Skin of body (tissue), 2 donors: ENCODE results near the gene SNORC. TPM values are rescaled to one million over a fixed set of nuclear protein-coding genes. Genes with fewer than 3 reads are reported as not detected.
A peak's percentile ranks its signal among the peaks of the same experiment; 100 is the strongest.
"Not testable (repeated sequence)": the region's sequence is repeated elsewhere in the genome, so short reads cannot be mapped to it uniquely, and the experiment has no call there.

Experiments
- DNase-seq: peaks from one replicate; lab custom pipeline; 2025; lab: John Stamatoyannopoulos, UW
- total RNA-seq: library from RNA; depleted of rRNA; stranded (reverse); fragments of >200 nt; gene quantifications from one replicate; pipeline ENCODE4 v1.2.3, GENCODE V29; 2014

SNORC gene
- total RNA-seq, 1 donor from 2014 or later: 0.30 TPM

DNA sequence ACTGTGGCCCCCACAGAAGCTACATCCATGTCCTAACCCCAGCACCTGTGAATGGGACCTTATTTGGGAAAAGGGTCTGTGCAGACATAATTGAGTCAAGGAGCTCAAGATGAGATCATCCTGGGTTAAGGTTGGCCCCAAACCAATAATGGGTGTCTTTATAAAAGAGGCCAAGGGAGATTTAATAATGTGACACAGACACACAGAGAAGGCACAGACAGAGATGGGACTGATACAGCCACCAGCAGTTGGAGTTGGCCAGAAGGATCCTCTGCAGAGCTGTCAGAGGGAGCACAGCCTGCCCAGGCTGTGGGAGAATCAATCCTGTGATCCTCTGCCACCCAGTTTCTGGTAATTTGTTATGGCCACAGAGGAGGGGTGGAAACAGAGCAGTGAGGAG lies 26.0 kb downstream of the SNORC start:
- no peak for DNase-seq

DNA sequence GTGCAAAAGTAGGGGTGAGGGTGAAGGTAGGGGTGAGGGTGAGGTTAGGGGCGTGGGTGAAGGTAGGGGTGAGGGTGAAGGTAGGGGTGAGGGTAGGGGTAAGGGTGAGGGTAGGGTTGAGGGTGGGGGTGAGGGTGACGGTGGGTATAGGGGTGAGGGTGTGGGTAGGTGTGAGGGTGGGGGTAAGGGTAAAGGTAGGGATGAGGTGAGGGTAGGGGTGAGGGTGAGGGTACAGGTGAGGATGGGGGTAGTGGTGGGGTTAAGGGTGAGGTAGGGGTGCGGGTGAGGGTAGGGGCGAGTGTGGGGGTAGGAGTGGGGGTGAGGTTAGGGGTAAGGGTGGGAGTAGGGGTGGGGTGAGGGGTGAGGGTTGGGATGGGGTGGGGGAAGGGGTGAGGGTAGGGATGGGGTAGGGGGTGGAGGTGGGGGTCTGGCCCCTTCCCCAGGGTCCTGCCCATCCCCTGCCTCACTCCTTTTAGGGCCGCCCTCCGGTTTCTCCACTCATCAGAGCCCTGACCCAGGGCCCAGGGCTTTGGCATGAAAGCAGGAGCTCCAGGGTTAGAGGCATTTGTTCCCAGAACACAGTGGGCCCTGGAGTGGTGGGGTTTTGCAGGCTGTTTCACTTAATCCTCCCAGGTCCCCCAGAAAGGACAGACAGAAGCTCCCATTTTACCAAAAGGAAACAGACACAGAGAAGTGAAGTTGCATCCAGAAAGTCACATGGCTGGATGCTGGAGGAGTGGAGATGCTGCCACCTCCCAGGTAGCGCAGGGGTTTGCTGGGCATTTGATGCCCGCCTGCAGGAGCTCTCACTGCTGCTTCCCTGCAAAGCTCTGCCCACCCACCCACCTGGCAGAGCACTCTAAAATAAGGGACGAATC lies 26.9 kb downstream of the SNORC start:
- DNase-seq: no peak

DNA sequence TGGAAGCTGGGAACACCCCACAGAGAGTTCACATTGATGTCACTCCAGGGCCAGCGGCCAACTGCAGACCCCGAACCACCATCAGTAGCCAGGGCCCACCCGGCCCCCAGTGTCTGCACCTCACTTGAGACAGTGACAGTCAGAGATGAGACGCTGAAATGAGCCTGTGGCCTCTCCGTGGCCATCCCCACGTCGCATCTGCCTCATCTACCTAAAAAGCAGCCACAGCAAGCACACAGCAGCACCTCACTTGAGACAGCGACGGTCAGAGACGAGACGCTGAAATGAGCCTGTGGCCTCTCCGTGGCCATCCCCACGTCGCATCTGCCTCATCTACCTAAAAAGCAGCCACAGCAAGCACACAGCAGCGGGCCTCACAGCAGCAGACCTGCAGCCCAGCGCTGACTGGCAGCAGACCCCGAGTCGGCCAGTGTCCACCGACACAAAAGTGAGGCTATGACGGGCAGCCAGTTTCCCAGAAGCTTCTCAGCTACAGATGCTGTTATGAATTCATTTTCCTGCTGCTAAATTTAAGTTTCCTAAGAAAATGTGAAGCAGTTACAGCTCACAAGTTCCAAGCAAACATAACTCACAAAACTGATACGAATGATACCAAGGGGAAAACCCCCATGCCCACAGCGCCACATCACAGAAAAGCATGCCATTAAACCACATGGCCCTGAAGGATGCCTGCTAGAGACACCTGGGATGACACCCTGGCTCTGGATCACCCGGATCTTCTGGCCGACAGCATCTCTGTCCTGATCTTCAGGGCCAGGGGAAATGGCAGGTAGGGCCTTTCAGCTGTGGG lies 27.7 kb downstream of the SNORC start:
- DNase-seq: no peak

DNA sequence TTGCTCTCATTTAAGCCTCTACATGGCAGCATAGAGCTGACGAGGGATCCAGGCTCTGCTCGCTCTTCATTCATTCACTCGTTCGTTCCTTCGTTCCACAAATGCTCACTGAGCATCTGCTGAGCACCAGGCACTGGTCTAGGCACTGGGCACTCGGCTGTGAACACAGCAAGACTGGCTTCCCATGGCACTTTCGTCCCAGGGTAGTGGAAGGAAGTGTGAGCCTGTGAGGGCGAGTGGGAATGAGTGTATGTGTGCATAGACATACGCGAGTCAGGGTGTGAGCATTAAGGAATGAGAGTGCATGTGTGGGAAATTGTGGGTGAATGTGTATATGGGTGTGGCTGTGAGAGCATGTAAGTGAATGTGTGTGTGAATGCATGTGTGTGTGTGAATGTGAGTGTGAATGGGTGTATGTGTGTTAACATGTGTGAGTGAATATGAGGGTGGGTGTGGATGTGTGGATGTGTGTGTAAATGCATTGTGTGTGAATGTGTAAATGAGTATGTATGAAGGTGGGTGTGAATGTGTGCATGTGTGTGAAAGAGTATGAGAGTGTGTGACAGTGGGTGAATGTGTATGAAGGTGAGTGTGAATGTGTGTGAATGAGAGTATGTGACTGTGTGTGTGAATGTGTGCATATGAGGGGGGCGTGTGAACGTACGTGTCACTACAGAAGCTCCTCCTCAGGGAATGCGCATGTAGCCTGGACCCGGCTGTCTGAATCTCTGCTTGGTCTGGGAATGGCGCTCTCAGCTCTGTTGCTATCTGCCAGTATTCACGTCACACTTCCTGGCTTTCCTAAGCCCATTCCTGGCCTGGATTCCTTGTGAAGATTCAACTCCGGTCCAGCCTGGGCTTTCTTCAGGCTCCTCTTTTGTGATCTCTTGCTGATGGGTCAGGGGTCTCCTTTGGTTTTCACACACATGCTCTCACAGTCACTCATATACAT lies 28.8 kb downstream of the SNORC start:
- DNase-seq: no peak

- DNase-seq: no peak
Observed at GRCh38 chr2:232900811-232901735, 31.0 kb downstream of the SNORC start.

GRCh38 chr2:232901736-232902578 lies 31.9 kb downstream of the SNORC start:
- DNase-seq: no peak

DNA sequence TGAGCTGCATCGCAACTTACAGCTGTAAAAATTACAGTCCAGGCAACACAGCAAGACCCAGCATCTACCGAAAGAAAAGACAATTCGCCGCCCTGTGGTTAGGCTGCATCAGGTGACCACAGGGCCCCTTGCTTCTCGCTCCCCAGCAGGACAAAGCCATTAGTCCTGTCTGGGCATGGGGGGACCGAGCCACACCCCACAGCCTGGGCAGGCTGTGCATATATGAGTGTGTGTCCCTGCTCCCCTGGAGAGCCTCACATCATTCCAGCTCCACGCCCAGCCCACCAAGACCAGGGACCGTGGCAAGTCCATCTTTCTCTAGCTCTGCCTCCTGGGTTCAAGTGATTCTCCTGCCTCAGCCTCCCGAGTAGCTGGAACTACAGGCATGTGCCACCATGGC lies 33.9 kb downstream of the SNORC start:
- no peak for DNase-seq

DNA sequence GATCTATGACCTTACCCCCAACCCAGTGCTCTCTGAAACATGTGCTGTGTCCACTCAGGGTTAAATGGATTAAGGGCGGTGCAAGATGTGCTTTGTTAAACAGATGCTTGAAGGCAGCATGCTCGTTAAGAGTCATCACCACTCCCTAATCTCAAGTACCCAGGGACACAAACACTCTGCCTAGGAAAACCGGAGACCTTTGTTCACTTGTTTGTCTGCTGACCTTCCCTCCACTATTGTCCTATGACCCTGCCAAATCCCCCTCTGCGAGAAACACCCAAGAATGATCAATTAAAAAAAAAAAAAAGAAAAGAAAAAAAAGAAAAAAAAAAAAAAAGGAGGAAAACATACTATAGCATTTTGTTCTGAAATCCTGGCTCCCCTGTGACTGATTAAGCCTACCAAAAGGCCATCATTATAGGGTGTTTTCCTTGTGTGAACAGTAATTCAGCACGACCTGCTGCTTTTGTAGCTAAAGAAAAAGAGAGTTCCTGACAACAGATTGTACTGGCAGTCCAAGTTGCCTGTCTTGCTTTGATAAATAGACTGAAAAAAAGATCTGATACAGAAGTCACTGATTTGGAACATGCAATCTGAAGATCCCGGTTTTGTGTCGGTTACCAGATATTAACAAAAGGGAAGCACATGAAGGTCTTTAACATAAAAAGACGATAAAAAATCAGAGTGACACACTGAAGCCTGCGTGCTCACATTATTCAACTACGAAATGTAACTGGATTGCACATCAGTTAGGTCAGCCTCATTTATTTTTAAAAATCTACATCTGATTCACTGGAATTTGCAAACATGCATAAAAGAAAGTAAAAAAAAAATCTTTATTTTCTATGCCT lies 37.0 kb downstream of the SNORC start:
- DNase-seq: not testable (repeated sequence)

GRCh38 chr2:232907718-232908085 lies 37.6 kb downstream of the SNORC start:
- not testable (repeated sequence) for DNase-seq

- no peak for DNase-seq
Observed at GRCh38 chr2:232908695-232909094, 38.6 kb downstream of the SNORC start.

GRCh38 chr2:232910376-232910775 lies 40.3 kb downstream of the SNORC start:
- DNase-seq: no peak

DNA sequence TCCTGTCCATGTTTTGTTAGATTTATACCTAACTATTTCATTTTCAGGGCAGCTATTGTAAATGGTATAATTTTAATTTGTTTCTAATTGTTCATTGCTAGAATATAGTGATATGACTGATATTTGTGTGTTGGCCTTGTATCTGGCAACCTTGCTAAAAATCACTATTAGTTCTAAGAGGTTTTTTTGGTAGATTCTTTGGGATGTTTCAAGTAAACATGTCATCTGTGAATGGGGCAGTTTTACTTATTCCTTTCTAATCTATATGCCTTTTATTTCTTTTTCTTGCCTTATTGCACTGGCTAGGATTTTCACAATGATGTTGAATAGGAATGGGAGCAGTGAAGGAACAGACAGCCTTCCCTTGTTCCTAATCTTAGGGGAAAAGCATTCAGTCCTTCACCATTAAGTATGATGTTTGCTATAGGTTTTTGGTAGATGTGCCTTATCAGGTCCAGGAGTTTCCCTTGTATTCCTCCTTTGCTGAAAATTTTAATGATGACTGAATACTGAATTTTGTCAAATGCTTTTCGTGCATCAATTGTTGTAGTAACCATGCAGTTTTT lies 41.7 kb downstream of the SNORC start:
- no peak for DNase-seq

- DNase-seq: no peak
Observed at GRCh38 chr2:232913903-232914302, 43.8 kb downstream of the SNORC start.

DNA sequence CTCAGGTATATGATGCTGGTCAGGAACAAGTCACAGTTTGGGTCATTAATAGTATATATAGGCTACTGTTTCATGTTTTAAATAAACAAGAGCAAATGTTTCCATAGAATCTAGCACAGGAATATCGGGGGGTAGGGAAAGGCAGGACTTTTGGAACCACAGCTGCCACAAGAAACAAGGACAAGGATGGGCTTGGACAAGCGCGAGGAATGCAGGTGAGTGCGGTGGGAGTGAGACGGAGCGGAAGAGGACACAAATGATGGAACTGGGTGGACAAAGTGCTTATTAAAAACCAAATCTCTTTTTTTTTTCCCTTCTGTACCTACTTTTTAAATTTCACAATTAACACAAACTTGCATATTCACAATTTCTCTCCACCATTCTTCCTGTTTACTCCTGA lies 49.1 kb downstream of the SNORC start:
- DNase-seq: no peak

DNA sequence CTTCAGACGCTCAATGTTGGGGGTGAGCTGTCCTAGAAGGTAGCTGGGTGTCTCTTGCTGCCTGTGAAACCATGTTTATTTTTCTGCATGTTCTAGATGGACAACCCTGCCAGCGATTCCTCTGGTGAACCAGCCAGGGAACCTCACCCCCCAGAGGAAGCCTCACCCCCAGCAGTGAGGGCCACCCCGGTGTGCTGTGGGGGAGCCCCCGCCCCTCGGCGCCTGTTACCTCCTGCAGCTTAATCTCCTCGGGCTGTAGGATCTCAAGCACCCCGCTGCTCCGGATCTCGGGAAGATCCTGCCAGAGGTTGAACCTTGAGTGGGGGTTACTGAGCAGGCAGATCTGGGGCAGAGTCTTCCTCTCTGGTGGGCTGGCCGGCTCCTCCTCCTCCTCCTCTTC lies 50.0 kb downstream of the SNORC start:
- DNase-seq: no peak

DNA sequence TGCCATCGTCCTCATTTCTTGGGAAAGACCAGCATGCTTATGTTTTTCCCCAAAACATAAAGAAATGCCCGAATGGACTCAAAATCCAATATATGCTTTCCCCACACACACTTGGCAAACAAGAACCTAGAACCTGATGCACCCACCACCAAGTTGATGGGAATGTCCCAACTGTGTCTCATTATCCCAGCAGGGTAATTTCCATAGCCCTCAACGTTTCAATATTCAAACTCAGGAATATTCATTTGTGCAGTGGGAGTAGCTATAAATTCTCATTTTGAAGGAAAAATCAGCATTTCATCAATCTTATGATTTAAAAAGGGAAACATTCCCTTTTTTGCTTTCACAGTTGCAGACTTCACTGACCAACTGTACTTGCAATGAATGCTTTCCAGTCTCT lies 50.7 kb downstream of the SNORC start:
- no peak for DNase-seq

DNA sequence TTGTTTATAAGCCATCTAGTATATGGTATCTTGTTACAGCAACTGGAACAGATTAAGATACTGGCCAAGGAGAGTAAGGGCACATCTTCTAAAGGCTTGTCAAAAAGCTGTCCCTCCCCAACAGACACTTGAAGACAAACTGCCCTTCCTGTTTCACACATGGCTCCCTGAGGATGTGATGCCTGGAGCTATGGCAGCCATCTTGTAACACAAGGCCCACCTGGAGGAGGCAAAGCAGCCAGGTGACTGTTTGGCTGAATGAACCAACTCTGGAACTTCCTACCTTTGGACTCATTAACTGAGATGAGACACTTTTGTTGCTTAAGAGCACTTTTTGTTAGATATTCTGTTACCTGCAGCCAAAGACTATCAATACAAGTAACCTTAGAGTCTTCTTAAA lies 54.4 kb downstream of the SNORC start:
- DNase-seq: no peak

DNA sequence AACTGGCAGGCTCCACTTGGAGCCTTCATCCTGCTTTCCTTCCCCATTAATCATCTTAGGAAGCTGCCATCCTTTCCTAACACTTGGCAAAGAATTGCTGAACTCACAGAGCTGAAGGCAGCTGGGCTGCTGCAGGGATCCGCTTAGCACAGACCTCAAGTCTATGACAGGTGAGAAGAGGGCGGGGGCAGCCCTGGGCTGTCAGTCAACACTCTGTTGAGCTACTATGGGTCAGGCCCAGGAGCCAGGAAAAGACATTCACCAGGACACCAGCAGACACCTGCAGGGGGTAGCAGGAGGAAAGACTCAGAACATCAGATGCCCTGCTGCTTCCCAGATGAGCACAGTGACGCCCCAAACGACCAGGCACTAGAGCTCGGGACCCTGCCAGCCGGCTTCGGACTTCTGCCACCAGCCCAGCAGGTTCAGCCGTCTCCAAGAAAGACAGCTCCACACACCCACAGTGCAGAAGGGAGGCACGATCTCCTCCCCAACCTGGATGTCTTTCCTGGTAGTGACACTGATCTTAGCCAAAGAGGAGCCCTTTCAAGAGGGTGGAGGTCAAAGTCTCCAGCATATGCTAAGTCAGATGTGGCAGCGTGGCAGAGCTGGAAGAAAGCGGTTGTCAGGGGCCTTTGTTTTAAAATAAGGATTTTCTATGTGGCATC lies 55.2 kb downstream of the SNORC start:
- DNase-seq: peak; percentile 13
